SK-N-SH treated with all-trans-retinoic acid at 6 μM for 48 hours (cell line): ENCODE data around the gene DYNLT3.

Source experiments
- ATAC-seq: fragments of 200-7000 bp; cut with Tn5 transposase; 3 replicates; pipeline ENCODE4 v1.9.1; 2020; ENCODE audit warnings: mild to moderate bottlenecking, moderate library complexity
- ARNTL ChIP-seq: fragments of 450-650 bp; formaldehyde crosslinking; IDR thresholded peaks from 2 replicates; pipeline ENCODE4 v1.5.0; 2020; ENCODE audit warnings: low read depth, mild to moderate bottlenecking, moderate library complexity, borderline replicate concordance
- BACH2 ChIP-seq: fragments of 250-450 bp; sonication (Bioruptor Pico); IDR thresholded peaks from 2 replicates; pipeline ENCODE4 v1.9.0; 2021; ENCODE audit warnings: mild to moderate bottlenecking, borderline replicate concordance
- CREB5 ChIP-seq: fragments of 250-450 bp; sonication (Bioruptor Pico); IDR thresholded peaks from 2 replicates; pipeline ENCODE4 v1.5.1; 2020; ENCODE audit warnings: low read depth, mild to moderate bottlenecking, moderate library complexity
- CSDC2 ChIP-seq: fragments of 250-450 bp; sonication (Bioruptor Pico); IDR thresholded peaks from 2 replicates; pipeline ENCODE4 v1.5.0; 2020; ENCODE audit warnings: mild to moderate bottlenecking, moderate library complexity
- ESRRG ChIP-seq: fragments of 250-450 bp; sonication (Bioruptor Pico); IDR thresholded peaks from 2 replicates; pipeline ENCODE4 v1.6.1; 2021; ENCODE audit warnings: mild to moderate bottlenecking
- GLIS3 ChIP-seq: fragments of 250-450 bp; sonication (Bioruptor Pico); IDR thresholded peaks from 2 replicates; pipeline ENCODE4 v1.5.0; 2020; ENCODE audit warnings: mild to moderate bottlenecking, moderate library complexity
- ISL1 ChIP-seq: fragments of 250-450 bp; sonication (Bioruptor Pico); IDR thresholded peaks from 2 replicates; pipeline ENCODE4 v2.1.2; 2022; ENCODE audit warnings: mild to moderate bottlenecking, moderate library complexity
- OSR1 ChIP-seq: fragments of 250-450 bp; sonication (Bioruptor Pico); IDR thresholded peaks from 2 replicates; pipeline ENCODE4 v1.8.0; 2022; ENCODE audit warnings: moderate library complexity, mild to moderate bottlenecking, inconsistent platforms
- POU6F1 ChIP-seq: fragments of 250-450 bp; sonication (Bioruptor Pico); IDR thresholded peaks from 2 replicates; pipeline ENCODE4 v1.8.0; 2021; ENCODE audit warnings: low read depth, mild to moderate bottlenecking, moderate library complexity, borderline replicate concordance
- PPARA ChIP-seq: fragments of 250-450 bp; sonication (Bioruptor Pico); IDR thresholded peaks from 2 replicates; pipeline ENCODE4 v1.5.0; 2020; ENCODE audit warnings: mild to moderate bottlenecking, borderline replicate concordance
- RARB ChIP-seq: fragments of 250-450 bp; sonication (Bioruptor Pico); IDR thresholded peaks from 2 replicates; pipeline ENCODE4 v1.8.0; 2021; ENCODE audit warnings: mild to moderate bottlenecking, moderate library complexity
- SNAI2 ChIP-seq: fragments of 250-450 bp; sonication (Bioruptor Pico); IDR thresholded peaks from 2 replicates; pipeline ENCODE4 v1.5.0; 2020; ENCODE audit warnings: mild to moderate bottlenecking, moderate library complexity
- TCF4 ChIP-seq: fragments of 250-450 bp; sonication (Bioruptor Pico); IDR thresholded peaks from 2 replicates; pipeline ENCODE4 v1.8.0; 2021; ENCODE audit warnings: mild to moderate bottlenecking, moderate library complexity, borderline replicate concordance
- TOX ChIP-seq: fragments of 250-450 bp; sonication (Bioruptor Pico); IDR thresholded peaks from 2 replicates; pipeline ENCODE4 v1.8.0; 2021; ENCODE audit warnings: mild to moderate bottlenecking, moderate library complexity, borderline replicate concordance
- ZC3H10 ChIP-seq: fragments of 250-450 bp; sonication (Bioruptor Pico); IDR thresholded peaks from 2 replicates; pipeline ENCODE4 v1.5.1; 2021; ENCODE audit warnings: mild to moderate bottlenecking, moderate library complexity
- ZFP3 ChIP-seq: fragments of 250-450 bp; sonication (Bioruptor Pico); IDR thresholded peaks from 2 replicates; pipeline ENCODE4 v1.5.0; 2020; ENCODE audit warnings: mild to moderate bottlenecking, moderate library complexity
- ZFP30 ChIP-seq: fragments of 450-650 bp; formaldehyde crosslinking; IDR thresholded peaks from 2 replicates; pipeline ENCODE4 v1.5.0; 2022; ENCODE audit warnings: mild to moderate bottlenecking, moderate library complexity
- ZNF70 ChIP-seq: fragments of 450-650 bp; formaldehyde crosslinking; IDR thresholded peaks from 2 replicates; pipeline ENCODE4 v1.5.0; 2020; ENCODE audit warnings: mild to moderate bottlenecking, moderate library complexity
- ZNF8 ChIP-seq: fragments of 450-650 bp; formaldehyde crosslinking; IDR thresholded peaks from 2 replicates; pipeline ENCODE4 v1.5.0; 2020; ENCODE audit warnings: mild to moderate bottlenecking, moderate library complexity
- TF ChIP-seq, protein P1 (sequence below): fragments of 250-450 bp; sonication (Bioruptor Pico); IDR thresholded peaks from 2 replicates; pipeline ENCODE4 v1.5.1; 2021; ENCODE audit warnings: mild to moderate bottlenecking, moderate library complexity
- TF ChIP-seq, protein P2 (sequence below): fragments of 250-450 bp; sonication (Bioruptor Pico); IDR thresholded peaks from 2 replicates; pipeline ENCODE4 v1.8.0; 2020; ENCODE audit warnings: mild to moderate bottlenecking, moderate library complexity, borderline replicate concordance
- TF ChIP-seq, protein P3 (sequence below): fragments of 250-450 bp; sonication (Bioruptor Pico); IDR thresholded peaks from 2 replicates; pipeline ENCODE4 v1.5.0; 2020; ENCODE audit warnings: mild to moderate bottlenecking, moderate library complexity

The DYNLT3 gene

GRCh38 chrX:37846141-37846540 is 1.2 kb downstream of the DYNLT3 start:
- no peak for ATAC-seq
- TF ChIP-seq, protein P1, sequence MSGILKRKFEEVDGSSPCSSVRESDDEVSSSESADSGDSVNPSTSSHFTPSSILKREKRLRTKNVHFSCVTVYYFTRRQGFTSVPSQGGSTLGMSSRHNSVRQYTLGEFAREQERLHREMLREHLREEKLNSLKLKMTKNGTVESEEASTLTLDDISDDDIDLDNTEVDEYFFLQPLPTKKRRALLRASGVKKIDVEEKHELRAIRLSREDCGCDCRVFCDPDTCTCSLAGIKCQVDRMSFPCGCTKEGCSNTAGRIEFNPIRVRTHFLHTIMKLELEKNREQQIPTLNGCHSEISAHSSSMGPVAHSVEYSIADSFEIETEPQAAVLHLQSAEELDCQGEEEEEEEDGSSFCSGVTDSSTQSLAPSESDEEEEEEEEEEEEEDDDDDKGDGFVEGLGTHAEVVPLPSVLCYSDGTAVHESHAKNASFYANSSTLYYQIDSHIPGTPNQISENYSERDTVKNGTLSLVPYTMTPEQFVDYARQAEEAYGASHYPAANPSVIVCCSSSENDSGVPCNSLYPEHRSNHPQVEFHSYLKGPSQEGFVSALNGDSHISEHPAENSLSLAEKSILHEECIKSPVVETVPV = no peak
- TF ChIP-seq GLIS3 (no peak), OSR1 (CRISPR knock-in tag) (no peak), ISL1 (CRISPR knock-in tag) (no peak), ZFP30 (no peak), SNAI2 (CRISPR knock-in tag) (no peak), ARNTL (CRISPR knock-in tag) (no peak), POU6F1 (no peak), PPARA (CRISPR knock-in tag) (no peak), TCF4 (no peak), CREB5 (no peak), CSDC2 (CRISPR knock-in tag) (no peak), ZC3H10 (CRISPR knock-in tag) (no peak), BACH2 (CRISPR knock-in tag) (no peak)
- TF ChIP-seq, protein P2, sequence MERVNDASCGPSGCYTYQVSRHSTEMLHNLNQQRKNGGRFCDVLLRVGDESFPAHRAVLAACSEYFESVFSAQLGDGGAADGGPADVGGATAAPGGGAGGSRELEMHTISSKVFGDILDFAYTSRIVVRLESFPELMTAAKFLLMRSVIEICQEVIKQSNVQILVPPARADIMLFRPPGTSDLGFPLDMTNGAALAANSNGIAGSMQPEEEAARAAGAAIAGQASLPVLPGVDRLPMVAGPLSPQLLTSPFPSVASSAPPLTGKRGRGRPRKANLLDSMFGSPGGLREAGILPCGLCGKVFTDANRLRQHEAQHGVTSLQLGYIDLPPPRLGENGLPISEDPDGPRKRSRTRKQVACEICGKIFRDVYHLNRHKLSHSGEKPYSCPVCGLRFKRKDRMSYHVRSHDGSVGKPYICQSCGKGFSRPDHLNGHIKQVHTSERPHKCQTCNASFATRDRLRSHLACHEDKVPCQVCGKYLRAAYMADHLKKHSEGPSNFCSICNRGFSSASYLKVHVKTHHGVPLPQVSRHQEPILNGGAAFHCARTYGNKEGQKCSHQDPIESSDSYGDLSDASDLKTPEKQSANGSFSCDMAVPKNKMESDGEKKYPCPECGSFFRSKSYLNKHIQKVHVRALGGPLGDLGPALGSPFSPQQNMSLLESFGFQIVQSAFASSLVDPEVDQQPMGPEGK (CRISPR knock-in tag) = no peak
- TF ChIP-seq, protein P3, sequence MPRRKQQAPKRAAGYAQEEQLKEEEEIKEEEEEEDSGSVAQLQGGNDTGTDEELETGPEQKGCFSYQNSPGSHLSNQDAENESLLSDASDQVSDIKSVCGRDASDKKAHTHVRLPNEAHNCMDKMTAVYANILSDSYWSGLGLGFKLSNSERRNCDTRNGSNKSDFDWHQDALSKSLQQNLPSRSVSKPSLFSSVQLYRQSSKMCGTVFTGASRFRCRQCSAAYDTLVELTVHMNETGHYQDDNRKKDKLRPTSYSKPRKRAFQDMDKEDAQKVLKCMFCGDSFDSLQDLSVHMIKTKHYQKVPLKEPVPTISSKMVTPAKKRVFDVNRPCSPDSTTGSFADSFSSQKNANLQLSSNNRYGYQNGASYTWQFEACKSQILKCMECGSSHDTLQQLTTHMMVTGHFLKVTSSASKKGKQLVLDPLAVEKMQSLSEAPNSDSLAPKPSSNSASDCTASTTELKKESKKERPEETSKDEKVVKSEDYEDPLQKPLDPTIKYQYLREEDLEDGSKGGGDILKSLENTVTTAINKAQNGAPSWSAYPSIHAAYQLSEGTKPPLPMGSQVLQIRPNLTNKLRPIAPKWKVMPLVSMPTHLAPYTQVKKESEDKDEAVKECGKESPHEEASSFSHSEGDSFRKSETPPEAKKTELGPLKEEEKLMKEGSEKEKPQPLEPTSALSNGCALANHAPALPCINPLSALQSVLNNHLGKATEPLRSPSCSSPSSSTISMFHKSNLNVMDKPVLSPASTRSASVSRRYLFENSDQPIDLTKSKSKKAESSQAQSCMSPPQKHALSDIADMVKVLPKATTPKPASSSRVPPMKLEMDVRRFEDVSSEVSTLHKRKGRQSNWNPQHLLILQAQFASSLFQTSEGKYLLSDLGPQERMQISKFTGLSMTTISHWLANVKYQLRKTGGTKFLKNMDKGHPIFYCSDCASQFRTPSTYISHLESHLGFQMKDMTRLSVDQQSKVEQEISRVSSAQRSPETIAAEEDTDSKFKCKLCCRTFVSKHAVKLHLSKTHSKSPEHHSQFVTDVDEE (CRISPR knock-in tag) = no peak
- TF ChIP-seq, all 23 proteins: peak for 0

GRCh38 chrX:37844622-37845021 is 2.7 kb downstream of the DYNLT3 start:
- no peak for TF ChIP-seq ZFP3 (CRISPR knock-in tag)
- TF ChIP-seq RARB (CRISPR knock-in tag) = no peak
- TF ChIP-seq ESRRG = no peak
- TF ChIP-seq, protein P2 (CRISPR knock-in tag) = no peak
- TF ChIP-seq TOX (CRISPR knock-in tag) = no peak
- no peak for TF ChIP-seq ZNF70 (CRISPR knock-in tag)
- TF ChIP-seq OSR1 (CRISPR knock-in tag) = no peak
- TF ChIP-seq TCF4 = no peak
- ATAC-seq = no peak

GRCh38 chrX:37840931-37841330 is 6.4 kb downstream of the DYNLT3 start:
- TF ChIP-seq ESRRG = no peak
- TF ChIP-seq RARB (CRISPR knock-in tag) = no peak
- TF ChIP-seq OSR1 (CRISPR knock-in tag) = no peak
- TF ChIP-seq ARNTL (CRISPR knock-in tag) = no peak
- no peak for TF ChIP-seq CSDC2 (CRISPR knock-in tag)
- TF ChIP-seq, protein P1 = no peak
- TF ChIP-seq, protein P3 (CRISPR knock-in tag) = no peak
- no peak for TF ChIP-seq PPARA (CRISPR knock-in tag)
- no peak for TF ChIP-seq ZNF8
- no peak for TF ChIP-seq TOX (CRISPR knock-in tag)
- ATAC-seq = no peak
